Raji (cell line): ENCODE results near the gene DNASE2.

Source experiments
- POLR2A ChIP-seq: IDR thresholded peaks from 2 replicates; pipeline ENCODE4 v1.6.1; 2011; ENCODE audit warnings: low read depth, low read length, control low read depth; ENCODE audit not compliant: insufficient read depth

Gene DNASE2

GRCh38 chr19:12872941-12873890 lies 8.0 kb downstream of the DNASE2 start:
- TF ChIP-seq POLR2A = no peak

DNA sequence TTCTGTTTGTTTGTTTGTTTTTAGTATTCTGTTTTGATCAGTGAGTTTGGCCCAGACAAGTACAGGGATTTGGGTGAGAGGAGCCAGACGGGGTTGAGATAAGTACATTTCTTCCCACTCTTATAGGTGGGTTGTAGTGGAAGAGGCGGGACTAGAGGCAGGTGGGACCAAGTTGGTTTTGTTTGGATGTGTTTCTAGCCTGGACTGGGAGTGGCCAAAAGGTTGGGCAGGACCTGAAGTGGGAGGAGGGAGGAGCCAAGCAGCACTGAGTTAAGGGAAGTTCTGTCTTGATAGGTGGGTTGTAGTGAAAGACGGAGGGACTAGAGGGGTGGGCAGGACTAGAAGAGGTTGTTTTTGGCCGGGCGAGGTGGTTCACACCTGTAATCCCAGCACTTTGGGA lies 9.0 kb downstream of the DNASE2 start:
- TF ChIP-seq POLR2A = no peak

- no peak for TF ChIP-seq POLR2A
Observed at GRCh38 chr19:12871681-12872080, 9.6 kb downstream of the DNASE2 start.

- TF ChIP-seq POLR2A = no peak
Observed at GRCh38 chr19:12868540-12869112, 12.6 kb downstream of the DNASE2 start.

DNA sequence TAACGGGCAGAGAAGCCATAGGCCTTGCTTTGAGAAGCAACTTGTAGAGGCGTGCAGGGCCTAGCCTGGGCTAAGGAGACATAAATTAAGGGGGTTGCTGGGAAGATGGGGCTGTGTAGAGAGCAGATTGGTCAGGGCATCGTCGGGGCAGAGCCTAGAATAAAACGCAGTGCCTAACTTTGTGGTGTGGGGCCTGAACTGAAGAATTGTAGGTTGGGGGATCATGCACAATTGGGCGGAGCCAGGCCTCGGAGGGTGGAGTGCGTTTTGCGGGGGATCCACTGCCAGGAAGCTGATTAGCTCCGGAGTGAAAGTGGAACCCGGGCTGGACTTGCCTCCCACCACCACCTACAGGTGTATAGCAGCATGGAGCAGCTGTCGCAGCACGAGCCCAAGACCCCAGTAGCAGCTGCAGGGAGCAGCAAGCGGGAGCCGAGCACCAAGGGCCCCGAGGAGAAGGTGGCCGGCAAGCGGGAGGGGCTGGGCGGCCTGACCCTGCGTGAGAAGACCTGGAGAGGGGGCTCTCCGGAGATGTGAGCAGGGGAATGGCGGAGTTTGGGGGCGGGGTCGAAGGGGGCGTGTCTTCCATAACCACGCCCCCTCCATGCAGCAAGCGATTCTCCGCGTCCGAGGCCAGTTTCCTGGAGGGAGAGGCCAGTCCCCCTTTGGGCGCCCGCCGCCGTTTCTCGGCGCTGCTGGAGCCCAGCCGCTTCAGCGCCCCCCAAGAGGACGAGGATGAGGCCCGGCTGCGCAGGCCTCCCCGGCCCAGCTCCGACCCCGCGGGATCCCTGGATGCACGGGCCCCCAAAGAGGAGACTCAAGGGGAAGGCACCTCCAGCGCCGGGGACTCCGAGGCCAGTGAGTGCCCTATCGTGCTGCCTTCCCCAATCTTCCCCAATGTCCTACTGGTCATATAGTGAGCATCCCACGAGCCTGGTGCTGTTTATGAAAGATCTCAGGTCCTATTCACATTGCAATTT lies 13.8 kb downstream of the DNASE2 start:
- TF ChIP-seq POLR2A = no peak

GRCh38 chr19:12866416-12867119 lies 14.7 kb downstream of the DNASE2 start:
- TF ChIP-seq POLR2A = no peak

DNA sequence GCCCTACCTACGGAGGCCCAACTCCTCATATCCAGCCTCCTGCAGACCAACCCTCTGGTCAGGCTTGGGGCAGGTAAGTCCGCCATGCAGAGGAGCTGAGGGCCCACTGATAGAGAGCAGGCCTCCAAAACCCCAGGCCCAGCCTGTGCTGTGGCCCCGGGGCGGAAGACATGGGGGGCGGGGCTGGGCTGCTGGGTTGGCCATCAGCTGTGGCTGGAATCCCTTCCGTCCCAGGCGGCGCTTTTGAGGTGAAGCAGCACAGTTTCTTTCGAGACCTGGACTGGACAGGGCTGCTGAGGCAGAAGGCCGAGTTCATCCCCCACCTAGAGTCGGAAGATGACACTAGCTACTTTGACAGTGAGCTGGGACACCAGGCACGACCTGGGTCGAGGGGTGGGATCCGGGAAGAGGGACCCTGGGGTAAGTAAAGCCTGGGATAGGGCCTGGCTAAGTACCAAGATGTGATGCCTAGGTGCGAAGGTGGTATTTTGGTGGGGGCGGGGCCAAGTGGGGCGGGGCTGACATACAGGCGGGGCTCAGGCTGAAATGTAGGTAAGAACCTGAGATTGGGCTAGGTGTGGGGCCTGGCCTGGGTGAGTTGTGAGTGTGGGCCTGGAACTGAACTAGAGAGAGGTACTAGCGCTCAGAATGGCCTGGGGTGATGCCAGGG lies 15.4 kb downstream of the DNASE2 start:
- TF ChIP-seq POLR2A = no peak

DNA sequence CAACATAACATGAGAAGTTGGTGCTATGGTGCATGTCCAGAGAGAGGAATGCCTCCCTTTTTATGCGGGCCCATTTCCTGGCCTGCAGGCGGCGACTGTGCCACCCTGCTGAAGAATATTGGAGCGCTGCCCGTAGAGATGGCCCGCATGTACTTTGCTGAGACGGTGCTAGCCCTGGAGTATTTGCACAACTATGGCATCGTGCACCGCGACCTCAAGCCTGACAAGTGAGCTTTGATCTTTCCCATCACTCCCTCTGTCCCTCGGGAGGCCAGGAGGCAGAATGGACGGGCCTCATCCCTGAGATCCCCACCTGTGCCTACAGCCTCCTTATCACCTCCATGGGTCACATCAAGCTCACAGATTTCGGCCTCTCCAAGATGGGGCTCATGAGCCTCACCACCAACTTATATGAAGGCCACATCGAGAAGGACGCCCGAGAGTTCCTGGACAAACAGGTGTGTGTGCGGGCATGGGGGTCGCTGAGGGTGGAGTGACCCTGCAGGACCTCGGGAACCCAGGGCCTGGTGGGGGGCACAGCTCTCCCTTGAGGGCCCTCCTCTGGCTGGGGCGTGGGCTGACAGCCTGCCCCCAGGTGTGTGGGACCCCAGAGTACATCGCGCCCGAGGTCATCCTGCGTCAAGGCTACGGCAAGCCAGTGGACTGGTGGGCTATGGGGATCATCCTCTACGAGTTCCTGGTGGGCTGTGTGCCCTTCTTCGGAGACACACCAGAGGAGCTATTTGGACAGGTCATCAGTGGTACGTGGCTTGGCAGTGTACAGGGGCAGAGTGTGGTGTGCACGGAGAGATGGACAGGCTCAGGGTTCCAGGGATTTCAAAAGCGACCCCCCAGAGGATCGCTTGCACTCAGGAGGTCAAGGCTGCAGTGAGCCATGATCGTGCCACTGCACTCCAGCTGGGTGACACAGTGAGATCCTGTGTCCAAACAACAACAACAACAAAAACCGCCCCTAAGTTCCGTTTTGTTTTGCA lies 16.2 kb downstream of the DNASE2 start:
- TF ChIP-seq POLR2A = no peak

DNA sequence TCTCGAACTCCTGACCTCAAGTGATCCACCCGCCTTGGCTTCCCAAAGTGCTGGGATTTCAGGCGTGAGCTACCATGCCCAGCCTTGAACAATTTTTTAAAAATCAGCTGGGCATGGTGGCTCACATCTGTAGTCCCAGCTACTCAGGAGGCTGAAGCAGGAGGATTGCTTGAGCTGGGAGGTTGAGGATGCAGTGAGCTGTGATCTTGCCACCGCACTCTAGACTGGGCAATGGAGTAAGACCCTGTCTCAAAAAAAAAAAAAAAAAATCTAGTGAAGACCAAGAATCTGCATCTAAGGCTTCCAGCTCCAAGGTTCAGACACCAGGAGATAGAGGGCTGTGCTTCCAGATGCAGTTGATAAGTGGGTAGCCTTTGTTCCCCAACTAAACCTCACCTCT lies 17.1 kb downstream of the DNASE2 start:
- no peak for TF ChIP-seq POLR2A

- no peak for TF ChIP-seq POLR2A
Observed at GRCh38 chr19:12859546-12859945, 21.7 kb downstream of the DNASE2 start.

DNA sequence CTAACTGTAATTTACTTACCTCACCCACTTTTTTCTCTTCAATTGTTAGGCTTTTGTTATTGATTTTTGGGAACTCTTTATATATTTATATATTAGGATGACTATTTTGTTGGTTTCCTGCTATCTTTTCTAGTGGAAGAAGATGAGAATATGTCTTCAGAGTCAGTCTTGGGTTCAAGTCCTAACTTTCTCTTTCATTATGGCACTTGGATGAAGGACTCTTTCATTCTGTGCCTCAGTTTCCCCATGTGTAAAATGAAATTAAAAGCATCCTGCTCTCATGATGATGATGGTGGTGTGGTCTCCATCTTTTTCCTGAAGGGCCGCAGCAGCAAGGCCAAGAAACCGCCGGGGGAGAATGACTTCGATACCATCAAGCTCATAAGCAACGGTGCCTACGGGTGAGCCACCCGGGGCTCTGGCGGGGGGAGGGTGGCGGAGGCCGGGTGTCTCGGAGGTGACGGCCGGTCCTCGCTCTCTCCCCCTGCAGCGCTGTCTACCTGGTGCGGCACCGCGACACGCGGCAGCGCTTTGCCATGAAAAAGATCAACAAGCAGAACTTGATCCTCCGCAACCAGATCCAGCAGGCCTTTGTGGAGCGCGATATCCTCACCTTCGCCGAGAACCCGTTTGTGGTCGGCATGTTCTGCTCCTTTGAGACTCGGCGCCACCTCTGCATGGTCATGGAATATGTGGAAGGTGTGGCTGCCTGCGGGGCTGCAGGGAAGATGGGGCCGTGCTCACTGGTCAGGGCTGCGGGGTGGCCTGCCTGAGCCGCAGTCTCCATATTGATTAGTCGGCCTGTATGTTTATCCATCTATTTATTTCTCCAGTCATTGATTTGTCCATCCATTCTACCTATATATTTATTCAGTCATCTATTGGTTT lies 23.0 kb downstream of the DNASE2 start:
- no peak for TF ChIP-seq POLR2A

GRCh38 chr19:12856653-12857052 lies 24.6 kb downstream of the DNASE2 start:
- no peak for TF ChIP-seq POLR2A
